PC-3 (cell line): ENCODE measurements around the gene HSPA12B. TPM values are rescaled to one million over a fixed set of nuclear protein-coding genes. Genes with fewer than 3 reads are reported as not detected.

Experiments used
- ATAC-seq: fragments of 200-7000 bp; cut with Tn5 transposase; 2 replicates; pipeline ENCODE4 v1.9.1; 2020; ENCODE audit warnings: mild to moderate bottlenecking, moderate library complexity
- BruUV-seq: library from RNA; stranded (reverse); fragments of 400-500 nt; replicated peaks from 2 replicates; lab custom pipeline; 2021; lab: Mats Ljungman, UMichigan
- CTCF ChIA-PET: fragments of 300-600 bp; sonication (Branson Sonifier 250); formaldehyde crosslinking; loops from one replicate; lab custom pipeline; 2022; ENCODE audit warnings: antibody characterized with exemption; lab: Charles Lee
- POLR2A ChIA-PET: fragments of 300-600 bp; sonication (Branson Sonifier 250); formaldehyde crosslinking; loops from one replicate; lab custom pipeline; 2022; ENCODE audit warnings: antibody characterized with exemption; ENCODE audit not compliant: unreplicated experiment; lab: Charles Lee
- DNase-seq: peaks from one replicate; pipeline ENCODE4 v3.0.0-alpha.2; 2015
- H2AFZ ChIP-seq: fragments of 300-600 bp; sonication (generic); 2 replicates; pipeline ENCODE4 v1.6.0; 2016; ENCODE audit warnings: antibody characterized with exemption, low read length
- H3F3A ChIP-seq: fragments of 300-600 bp; sonication (generic); one replicate; pipeline ENCODE4 v1.6.0; 2017; ENCODE audit warnings: antibody characterized with exemption, low read length, control low read depth, mild to moderate bottlenecking; ENCODE audit not compliant: unreplicated experiment
- H3K27ac ChIP-seq: fragments of 300-600 bp; sonication (generic); 2 replicates; pipeline ENCODE4 v1.5.1; 2016; ENCODE audit warnings: mild to moderate bottlenecking, low read length
- H3K27me3 ChIP-seq: fragments of 300-600 bp; sonication (generic); 2 replicates; pipeline ENCODE4 v1.6.1; 2016; ENCODE audit warnings: low read length, mixed read lengths
- H3K36me3 ChIP-seq: fragments of 300-600 bp; sonication (generic); 2 replicates; pipeline ENCODE4 v1.6.1; 2016; ENCODE audit warnings: low read depth, mixed run types, low read length, mixed read lengths
- H3K4me1 ChIP-seq: fragments of 300-600 bp; sonication (generic); 2 replicates; pipeline ENCODE4 v1.5.1; 2016; ENCODE audit warnings: low read length; ENCODE audit not compliant: insufficient read depth
- H3K4me2 ChIP-seq: fragments of 300-600 bp; sonication (generic); 2 replicates; pipeline ENCODE4 v1.6.0; 2016; ENCODE audit warnings: low read length
- H3K4me3 ChIP-seq: fragments of 300-600 bp; sonication (generic); 2 replicates; pipeline ENCODE4 v1.5.1; 2016; ENCODE audit warnings: mild to moderate bottlenecking, low read length, mixed read lengths
- H3K79me2 ChIP-seq: fragments of 300-600 bp; sonication (generic); 2 replicates; pipeline ENCODE4 v1.6.1; 2017; ENCODE audit warnings: low read length, mixed read lengths
- H3K9ac ChIP-seq: fragments of 300-600 bp; sonication (generic); 2 replicates; pipeline ENCODE4 v1.6.0; 2016; ENCODE audit warnings: mild to moderate bottlenecking, low read length
- H3K9me2 ChIP-seq: fragments of 300-600 bp; sonication (generic); replicated peaks from 2 replicates; pipeline ENCODE4 v1.6.1; 2016; ENCODE audit warnings: mixed run types, low read length, mixed read lengths
- H3K9me3 ChIP-seq: fragments of 300-600 bp; sonication (generic); 2 replicates; pipeline ENCODE4 v1.6.1; 2016; ENCODE audit warnings: low read length, mixed read lengths
- H4K20me1 ChIP-seq: fragments of 300-600 bp; sonication (generic); 2 replicates; pipeline ENCODE4 v1.6.1; 2016; ENCODE audit warnings: low read length, mixed read lengths
- CTCF ChIP-seq: fragments of 300-600 bp; sonication (generic); conservative IDR thresholded peaks from 2 replicates; pipeline ENCODE4 v1.5.1; 2017; ENCODE audit warnings: antibody characterized with exemption, low read depth, mild to moderate bottlenecking, low read length
- EZH2 ChIP-seq: fragments of 300-600 bp; sonication (generic); IDR thresholded peaks from one replicate; pipeline ENCODE4 v1.6.1; 2017; ENCODE audit warnings: antibody characterized with exemption, mild to moderate bottlenecking, low read length; ENCODE audit not compliant: unreplicated experiment
- EZH2phosphoT487 ChIP-seq: fragments of 300-600 bp; sonication (generic); IDR thresholded peaks from 2 replicates; pipeline ENCODE4 v1.6.1; 2018; ENCODE audit warnings: mild to moderate bottlenecking, antibody characterized with exemption, low read length, borderline replicate concordance
- intact Hi-C: fragments of 100-400 bp; cut with micrococcal nuclease; formaldehyde crosslinking; loops from 2 replicates; pipeline ENCODE4 v1.9.0; 2023
- total RNA-seq: library from RNA; depleted of rRNA; stranded (reverse); fragments of >200 nt; gene quantifications from 2 replicates; pipeline ENCODE4 v1.2.3, GENCODE V29; 2014

Gene HSPA12B
- total RNA-seq, 1 experiment from 2014 or later, result not detected

DNA sequence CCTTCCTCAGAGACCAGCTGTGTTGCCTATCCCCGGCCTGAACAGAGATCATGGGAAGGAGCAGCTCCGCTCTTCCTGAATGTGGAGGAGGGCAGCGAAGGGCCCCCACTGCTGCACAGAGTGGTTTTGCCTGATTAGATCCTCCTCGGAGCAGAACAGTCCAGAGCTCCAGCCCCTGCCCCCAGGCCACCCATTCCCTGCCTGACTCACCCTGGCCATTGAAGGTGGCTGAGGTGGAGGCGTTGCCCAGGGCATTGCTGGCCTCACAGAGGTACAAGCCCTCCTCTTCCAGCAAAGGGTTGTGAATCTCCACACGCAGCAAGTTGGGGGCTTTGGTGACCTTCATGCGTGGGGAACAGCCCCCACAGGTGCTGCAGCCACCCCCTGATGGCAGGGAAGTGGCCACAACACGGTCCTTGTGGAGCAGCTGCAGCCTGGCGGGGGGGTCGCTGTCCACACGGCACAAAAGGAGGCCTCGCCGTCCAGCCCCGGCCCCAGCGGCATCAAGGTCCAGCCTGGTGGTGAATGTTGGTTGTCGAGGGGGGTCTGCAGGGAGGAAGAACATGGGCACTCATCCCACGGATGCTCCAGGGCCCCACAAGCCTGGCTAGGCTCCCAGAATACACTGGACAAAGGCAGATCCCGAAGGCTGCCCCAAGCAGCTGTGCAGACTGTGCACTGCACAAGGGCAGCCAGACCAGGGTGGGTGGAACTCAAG lies 34.7 kb upstream of the HSPA12B start:
- Histone ChIP-seq H3K27me3 (no peaks in the 10 kb centered on the region), H3K36me3 (no peaks in the 10 kb centered on the region), H3K9me2 (no peaks in the 10 kb centered on the region), H3K27ac (no peak overlapping the region), H3K4me1 (no peaks in the 10 kb centered on the region), H3K4me3 (no peak overlapping the region), H2AFZ (no peak overlapping the region), H3K79me2 (no peaks in the 10 kb centered on the region), H3F3A (no peaks in the 10 kb centered on the region), H3K9me3 (no peaks in the 10 kb centered on the region), H4K20me1 (no peaks in the 10 kb centered on the region), H3K4me2 (no peak overlapping the region), H3K9ac (no peak overlapping the region)
- no TSS peak for BruUV-seq
- ChIA-PET POLR2A (no interaction called here), CTCF (no interaction called here)
- TF ChIP-seq EZH2, result no peak
- no peak for TF ChIP-seq EZH2phosphoT487
- no peak for TF ChIP-seq CTCF
- intact Hi-C loops, result no loop called here
- ATAC-seq (no peak; the same call in 1 of the 2 replicates), DNase-seq (no peak)

DNA sequence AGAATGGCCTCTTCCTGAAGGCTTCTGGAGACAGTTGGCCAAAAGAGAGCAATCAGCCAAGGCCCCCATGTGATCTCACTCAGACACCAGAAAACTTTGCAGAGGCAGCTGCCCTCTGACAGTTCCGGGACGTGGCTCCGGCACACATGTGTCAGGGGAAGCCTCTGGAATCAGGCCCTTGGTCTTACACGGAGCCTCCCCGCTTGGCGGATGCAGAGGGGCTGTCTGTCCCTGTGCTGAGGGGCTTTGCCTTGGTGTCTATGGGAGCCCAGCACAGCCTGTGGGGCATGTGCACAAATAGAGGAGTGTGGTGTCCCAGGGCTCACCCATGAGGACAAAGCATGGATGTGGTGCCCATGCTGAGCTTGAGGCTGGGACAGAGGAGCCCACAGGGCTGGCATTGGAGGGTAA lies 33.9 kb upstream of the HSPA12B start:
- H3K27me3 ChIP-seq, result no peaks in the 10 kb centered on the region
- no peak overlapping the region for H3K27ac ChIP-seq
- DNase-seq, result no peak
- H3K9me2 ChIP-seq, result no peaks in the 10 kb centered on the region
- no peaks in the 10 kb centered on the region for H3F3A ChIP-seq
- POLR2A ChIA-PET, result no interaction called here
- H2AFZ ChIP-seq, result no peak overlapping the region
- intact Hi-C loops, result no loop called here
- no peak overlapping the region for H3K9ac ChIP-seq
- no peak overlapping the region for H3K4me2 ChIP-seq
- no TSS peak for BruUV-seq
- no peaks in the 10 kb centered on the region for H3K36me3 ChIP-seq
- ATAC-seq, result no peak
- no peaks in the 10 kb centered on the region for H3K9me3 ChIP-seq
- CTCF ChIA-PET, result interaction anchor here (2.1 kb wide), 1 partner anchor 12 kb away, joined by 12 read pairs; no protein-coding TSS in a partner anchor
- no peaks in the 10 kb centered on the region for H3K4me1 ChIP-seq
- no peaks in the 10 kb centered on the region for H4K20me1 ChIP-seq
- no peaks in the 10 kb centered on the region for H3K79me2 ChIP-seq
- no peak overlapping the region for H3K4me3 ChIP-seq
- TF ChIP-seq EZH2phosphoT487, result no peak
- TF ChIP-seq EZH2, result no peak
- no peak for TF ChIP-seq CTCF

DNA sequence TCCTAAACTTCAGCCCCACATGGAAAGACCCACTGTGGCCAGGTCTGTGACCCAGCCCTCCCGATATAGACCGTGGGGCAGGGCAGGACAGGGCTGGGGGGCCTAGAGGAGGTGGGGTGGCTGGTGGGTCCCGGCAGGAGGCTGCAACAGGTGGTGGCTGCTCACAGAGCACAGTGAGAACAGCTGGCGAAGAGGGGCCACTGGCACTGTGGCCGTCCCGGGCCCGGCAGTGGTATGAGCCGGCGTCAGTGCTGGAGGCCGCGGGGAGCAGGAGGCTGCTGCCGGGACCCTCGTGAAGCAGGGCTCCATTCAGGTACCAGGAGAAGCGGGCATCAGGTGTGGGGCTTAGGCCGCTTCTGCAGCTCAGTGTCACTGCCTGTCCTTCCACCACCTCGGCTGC lies 33.4 kb upstream of the HSPA12B start:
- no peak for ATAC-seq
- Histone ChIP-seq H3K4me2 (no peak overlapping the region), H3F3A (no peaks in the 10 kb centered on the region), H3K27me3 (no peaks in the 10 kb centered on the region), H3K27ac (no peak overlapping the region), H2AFZ (no peak overlapping the region), H3K4me3 (no peak overlapping the region), H3K79me2 (no peaks in the 10 kb centered on the region), H3K9me3 (no peaks in the 10 kb centered on the region), H3K4me1 (no peaks in the 10 kb centered on the region), H3K9ac (no peak overlapping the region), H4K20me1 (no peaks in the 10 kb centered on the region), H3K9me2 (no peaks in the 10 kb centered on the region), H3K36me3 (no peaks in the 10 kb centered on the region)
- POLR2A ChIA-PET, result no interaction called here
- no peak for TF ChIP-seq EZH2phosphoT487
- no peak for TF ChIP-seq CTCF
- no peak for TF ChIP-seq EZH2
- intact Hi-C loops, result no loop called here
- no peak for DNase-seq
- BruUV-seq, result no TSS peak
- CTCF ChIA-PET, result interaction anchor here (2.1 kb wide), 1 partner anchor 12 kb away, joined by 12 read pairs; no protein-coding TSS in a partner anchor
